ENCODE results near the gene NOL12.
"Not testable (repeated sequence)": the region's sequence is repeated elsewhere in the genome, so short reads cannot be mapped to it uniquely, and the experiment has no call there.

NOL12 gene

GRCh38 chr22:37679670-37680069, 6.5 kb upstream of the NOL12 start:
- no peak for DNase-seq (ENCODE audit: low read depth in 3 of 3)

GRCh38 chr22:37680191-37680851, 5.8 kb upstream of the NOL12 start:
- no peak for DNase-seq (ENCODE audit: low read depth in 3 of 3)

DNA sequence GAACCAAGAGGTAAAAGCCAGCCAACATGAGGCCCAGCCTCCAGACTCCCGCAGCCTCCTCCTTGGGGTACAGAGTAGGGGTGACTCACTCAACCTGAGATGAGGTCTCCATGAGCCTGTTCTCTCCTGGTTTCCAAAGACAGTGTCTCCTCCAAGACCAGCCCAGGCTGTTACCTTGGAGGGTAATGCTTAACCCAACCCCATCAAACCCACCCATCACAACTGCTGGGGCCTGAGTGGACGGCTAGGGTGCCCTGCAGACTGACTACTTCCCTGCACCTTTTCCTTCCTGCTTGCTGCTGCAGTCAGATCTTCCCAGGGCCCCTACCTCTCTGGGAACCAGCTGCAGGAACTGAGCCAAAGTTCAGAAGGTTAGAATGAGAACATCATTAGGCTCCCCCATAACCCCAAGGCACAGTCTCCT, 5.1 kb upstream of the NOL12 start:
- DNase-seq (ENCODE audit: low read depth in 3 of 3): no peak

DNA sequence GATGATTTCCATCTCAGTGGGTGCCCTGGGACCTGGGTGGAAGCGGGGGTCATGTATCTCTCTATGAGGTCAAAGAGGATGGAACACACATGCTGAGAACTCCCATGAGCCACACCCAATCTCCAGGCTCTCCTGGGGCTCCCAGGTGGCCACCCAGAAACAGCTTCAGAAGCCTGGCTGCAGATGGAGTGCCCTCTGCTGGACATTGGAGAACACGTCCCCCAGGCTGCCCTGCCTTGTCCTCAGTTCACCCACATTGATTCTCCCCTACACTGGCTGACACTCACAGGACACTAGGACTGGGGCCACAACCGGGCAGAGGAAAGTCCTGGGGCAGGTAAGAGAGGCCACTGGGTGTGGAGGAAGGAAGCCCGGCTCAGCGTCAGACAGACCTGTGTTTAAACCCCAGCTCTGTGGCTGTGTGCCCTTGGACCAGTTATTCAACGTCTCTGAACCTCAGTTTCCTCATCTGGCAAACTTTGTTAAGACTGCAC, 4.5 kb upstream of the NOL12 start:
- peak; percentile 52 to 77 (median 54) for DNase-seq (ENCODE audit: low read depth in 3 of 3)

DNA sequence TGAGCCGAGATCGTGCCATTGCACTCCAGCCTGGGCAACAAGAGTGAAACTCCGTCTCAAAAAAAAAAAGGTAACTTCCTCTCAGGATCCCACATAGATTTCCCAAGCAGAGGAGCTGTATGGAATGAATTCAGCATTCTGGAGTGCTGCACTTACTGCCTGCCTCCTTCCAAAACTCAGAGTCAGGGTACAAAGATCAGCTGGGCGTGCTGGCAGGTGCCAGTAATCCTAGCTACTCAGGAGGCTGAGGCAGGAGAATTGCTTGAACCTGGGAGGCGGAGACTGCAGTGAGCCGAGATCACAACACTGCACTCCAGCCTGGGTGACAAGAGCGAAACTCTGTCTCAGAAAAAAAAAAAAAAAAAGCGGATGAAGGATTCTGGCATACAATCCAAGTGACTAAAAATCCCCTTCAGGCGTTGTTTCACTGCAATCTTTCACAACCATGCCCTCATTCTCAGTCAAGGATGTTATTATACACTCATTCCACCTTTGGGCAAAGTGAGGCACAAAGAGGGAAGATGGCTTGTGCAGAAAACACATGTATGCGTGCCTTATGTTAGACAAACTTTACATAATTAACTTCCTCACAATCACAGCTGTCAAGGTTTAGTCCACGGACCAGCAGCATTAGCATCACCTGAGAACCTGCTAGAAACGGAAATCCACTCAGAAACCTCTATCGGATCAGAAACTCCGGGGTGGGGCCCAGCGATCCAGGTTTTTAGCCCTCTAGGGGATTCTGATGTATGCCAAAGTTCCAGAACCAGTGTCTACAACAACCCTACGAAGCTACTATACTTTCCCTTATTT, 1.1 kb upstream of the NOL12 start:
- no peak for DNase-seq (ENCODE audit: low read depth in 3 of 3)

GRCh38 chr22:37690407-37690806, 4.3 kb downstream of the NOL12 start:
- DNase-seq (ENCODE audit: low read depth in 3 of 3): no peak

DNA sequence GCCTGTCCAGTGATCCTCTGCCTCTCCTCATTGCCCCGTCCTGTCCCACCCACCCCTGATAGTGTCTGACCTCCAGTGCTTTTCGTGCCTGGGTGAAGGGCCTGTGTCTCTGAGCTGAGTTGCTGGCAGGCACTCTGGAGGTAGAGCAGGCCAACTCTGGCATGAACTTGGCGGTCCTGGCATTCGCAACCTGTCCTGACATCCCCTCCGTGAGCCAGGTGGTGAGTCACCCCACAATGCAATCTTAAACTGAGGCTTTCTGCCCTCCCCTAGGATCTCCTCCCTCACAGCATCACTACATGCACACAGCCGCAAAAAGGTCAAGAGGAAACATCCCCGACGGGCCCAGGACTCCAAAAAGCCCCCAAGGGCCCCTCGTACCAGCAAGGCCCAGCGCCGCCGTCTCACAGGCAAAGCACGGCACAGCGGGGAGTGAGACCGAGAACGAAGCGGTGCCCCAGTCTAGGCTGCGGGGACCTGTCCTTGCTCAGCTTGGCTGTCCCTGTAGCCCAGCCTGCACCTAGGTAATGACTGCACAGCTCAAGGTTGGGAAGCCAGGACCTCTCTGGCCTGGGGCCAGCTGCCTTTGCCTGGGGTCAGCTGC, 4.9 kb downstream of the NOL12 start:
- no peak for DNase-seq (ENCODE audit: low read depth in 3 of 3)

DNA sequence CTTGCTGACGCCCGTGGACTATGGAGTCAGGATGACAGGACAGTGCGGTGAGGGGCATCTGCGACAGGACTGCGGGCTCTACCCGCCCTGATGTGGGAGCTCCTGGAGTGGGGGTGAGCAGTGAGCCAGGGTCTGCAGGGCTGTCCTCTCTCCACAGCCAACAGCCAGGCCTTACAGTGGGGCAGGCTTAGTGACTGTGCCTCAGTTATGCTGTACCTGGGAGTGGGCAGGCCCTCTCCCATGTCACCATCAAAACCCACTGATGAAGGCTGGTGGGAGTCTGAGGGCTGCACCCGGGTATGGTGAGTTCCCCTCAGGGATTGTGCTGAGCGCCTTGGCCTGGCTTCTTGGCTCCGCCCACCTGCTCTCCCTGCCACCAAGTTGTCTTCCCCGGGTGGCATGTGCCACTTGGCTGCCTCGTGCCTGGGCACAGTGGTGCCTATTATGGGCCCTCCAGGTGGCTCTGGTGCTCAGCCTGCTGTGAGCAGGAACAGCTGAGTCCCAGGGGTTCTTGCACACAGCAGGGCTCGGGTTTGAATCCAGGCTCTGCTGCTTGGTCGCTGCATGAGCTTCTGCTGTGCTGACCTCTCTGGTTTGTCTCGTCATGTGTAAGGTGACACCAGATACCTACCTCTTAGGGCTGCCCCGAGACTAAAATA, 6.6 kb downstream of the NOL12 start:
- DNase-seq (ENCODE audit: low read depth in 3 of 3): no peak

DNA sequence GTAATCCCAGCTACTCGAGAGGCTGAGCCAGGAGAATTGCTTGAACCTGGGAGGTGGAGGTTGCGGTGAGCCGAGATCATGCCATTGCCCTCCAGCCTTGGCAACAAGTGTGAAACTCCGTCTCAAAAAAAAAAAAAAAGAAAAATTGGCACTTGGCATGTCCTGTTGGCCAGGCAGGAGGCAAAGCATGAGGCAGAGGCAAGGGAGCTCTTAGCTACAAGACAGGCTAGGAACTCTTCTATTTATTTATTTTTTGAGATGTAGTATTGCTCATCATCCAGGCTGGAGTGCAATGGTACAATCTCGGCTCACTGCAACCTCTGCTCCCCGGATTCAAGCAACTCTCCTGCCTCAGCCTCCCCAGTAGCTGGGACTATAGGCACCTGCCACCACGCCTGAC, 8.0 kb downstream of the NOL12 start:
- DNase-seq (ENCODE audit: low read depth in 3 of 3): not testable (repeated sequence)

DNA sequence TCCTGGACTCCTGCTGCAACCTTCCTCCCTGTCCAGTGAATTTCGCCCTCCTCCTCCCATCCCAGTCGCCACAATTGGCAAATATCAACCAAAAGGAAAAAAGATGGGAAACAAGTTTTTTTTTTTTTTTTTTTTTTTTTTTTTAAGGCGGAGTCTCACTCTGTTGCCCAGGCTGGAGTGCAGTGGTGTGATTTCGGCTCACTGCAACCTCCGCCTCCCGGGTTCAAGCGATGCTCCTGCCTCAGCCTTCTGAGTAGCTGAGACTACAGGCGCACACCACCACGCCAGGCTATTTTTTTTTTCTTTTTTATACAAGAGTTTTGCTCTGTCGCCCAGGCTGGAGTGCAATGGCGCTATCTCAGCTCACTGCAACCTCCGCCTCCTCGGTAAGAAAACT, 10.1 kb downstream of the NOL12 start:
- DNase-seq (ENCODE audit: low read depth in 3 of 3): not testable (repeated sequence)

DNA sequence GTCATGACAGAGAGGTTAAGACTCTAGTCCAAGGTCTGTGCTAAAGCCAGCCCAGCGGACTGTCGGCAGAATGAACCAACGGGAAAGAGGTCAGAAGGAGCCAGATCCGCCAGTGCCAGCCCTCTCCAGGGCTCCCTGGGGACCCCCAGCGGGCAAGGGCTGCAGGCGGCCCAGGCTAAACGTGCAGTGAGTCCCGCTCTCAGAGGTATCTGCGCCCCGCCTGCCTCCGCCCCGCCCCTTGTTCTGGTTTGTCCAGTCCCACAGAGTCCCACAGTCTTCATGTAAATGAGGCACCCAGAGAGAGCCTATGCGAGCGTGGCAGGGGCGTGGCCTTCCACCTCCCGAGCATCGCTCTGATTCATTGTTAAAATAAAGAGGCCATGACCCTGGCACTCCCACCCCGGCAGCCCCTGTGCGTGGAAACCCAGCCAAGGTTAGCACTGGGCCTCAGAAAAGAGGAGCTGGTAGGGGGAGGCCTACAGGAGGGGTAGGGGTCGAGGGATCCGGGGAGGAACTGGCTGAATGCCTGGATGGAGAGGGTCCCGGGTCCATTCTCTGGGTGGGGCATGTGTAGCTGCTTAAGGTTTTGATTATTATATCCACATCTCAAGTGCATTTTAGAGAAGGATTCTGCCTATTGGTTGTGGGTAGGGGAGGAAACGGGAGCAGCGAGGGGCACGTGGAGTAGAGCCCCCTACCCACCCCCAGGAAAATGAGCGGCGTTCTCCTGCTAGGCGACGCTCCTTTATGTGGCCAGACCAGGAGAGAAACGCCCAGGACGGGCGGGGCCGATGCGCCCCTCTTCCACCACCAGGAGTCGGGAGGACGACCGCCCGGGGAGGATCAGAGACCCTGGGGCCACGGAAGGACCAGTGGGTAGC, 10.8 kb downstream of the NOL12 start, which contains the start of gene TRIOBP:
TRIOBP (plus strand) TSS at position 392 of the 881 bp plus-strand sequence. CDS start 4,318 bp downstream, outside the sequence.
- DNase-seq (ENCODE audit: low read depth in 3 of 3): peak; percentile 72 to 89 (median 74)

- DNase-seq (ENCODE audit: low read depth in 3 of 3): no peak
Observed at GRCh38 chr22:37697538-37697835, 11.3 kb downstream of the NOL12 start.

GRCh38 chr22:37701141-37701786, 15.1 kb downstream of the NOL12 start:
- no peak for DNase-seq (ENCODE audit: low read depth in 3 of 3)

- no peak for DNase-seq (ENCODE audit: low read depth in 3 of 3)
Observed at GRCh38 chr22:37703906-37704305, 17.8 kb downstream of the NOL12 start.

- DNase-seq (ENCODE audit: low read depth in 3 of 3): no peak
Observed at GRCh38 chr22:37704645-37705044, 18.5 kb downstream of the NOL12 start.

- no peak for DNase-seq (ENCODE audit: low read depth in 3 of 3)
Observed at GRCh38 chr22:37705205-37705604, 19.1 kb downstream of the NOL12 start.

DNA sequence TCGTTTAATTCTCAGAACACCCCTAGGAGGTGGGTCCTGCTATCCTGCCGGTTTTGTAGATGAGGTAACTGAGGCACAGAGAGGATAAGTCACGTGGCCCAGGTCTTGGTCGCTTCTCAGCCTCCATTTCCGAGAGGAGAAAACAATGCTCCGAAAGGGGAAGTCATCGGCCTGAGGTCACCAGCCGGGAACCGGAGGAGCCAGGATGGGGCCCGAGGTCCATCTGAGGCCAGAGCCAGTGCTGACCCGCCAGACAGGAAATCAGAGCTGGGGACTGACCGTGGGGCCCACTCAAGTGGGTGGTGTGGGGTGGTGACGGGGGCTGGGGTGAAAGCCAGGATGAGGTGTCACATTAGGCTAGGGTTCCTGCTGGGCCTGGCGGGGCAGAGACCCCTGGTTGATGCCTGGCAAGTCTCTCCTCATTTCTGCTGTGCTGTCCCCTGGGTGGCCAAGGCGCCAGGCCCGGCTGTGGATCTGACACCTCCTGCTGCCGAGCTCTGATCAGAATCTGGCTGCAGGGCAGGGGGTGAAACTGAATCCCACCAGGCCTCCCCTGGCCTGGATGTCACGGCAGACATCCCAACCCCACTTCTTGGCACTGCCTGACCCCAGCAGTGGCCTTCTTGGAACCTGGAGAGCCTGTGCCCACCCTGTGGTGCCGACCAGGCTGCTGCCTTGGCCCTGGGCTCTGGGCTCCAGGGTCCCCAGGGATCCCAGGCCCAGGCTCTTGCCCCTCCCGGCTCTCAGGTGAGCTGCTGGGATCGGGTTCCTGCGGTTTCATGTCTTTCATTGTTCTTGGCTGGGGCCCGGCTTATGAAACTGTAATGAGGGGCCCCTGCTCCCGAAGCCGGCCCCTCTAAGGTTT, 22.7 kb downstream of the NOL12 start:
- DNase-seq (ENCODE audit: low read depth in 3 of 3): no peak

GRCh38 chr22:37709445-37709765, 23.3 kb downstream of the NOL12 start:
- DNase-seq (ENCODE audit: low read depth in 3 of 3): no peak

GRCh38 chr22:37710675-37711074, 24.5 kb downstream of the NOL12 start:
- DNase-seq (ENCODE audit: low read depth in 3 of 3): no peak

DNA sequence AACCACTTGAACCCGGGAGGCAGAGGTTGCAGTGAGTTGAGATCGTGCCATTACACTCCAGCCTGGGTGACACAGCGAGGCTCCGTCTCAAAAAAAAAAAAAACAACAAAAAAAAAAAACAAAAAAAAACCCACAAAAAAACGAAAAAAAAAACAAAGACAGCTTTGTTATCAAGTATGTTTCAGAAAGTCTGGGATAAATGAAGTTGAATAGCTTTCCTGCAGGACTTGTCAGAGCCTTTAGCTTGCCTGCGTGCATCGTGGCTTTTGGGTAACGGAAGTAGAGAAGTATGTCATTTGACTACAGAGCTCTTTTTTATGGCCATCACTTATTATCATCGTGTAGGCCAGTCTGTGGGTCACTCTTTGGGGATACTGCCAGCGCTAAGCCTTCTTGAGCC, 25.3 kb downstream of the NOL12 start:
- no peak for DNase-seq (ENCODE audit: low read depth in 3 of 3)
